Measurements from ENCODE around the gene HDAC8. TPM values are rescaled to one million over a fixed set of nuclear protein-coding genes. Genes with fewer than 3 reads are reported as not detected.
"Not testable (repeated sequence)": the region's sequence is repeated elsewhere in the genome, so short reads cannot be mapped to it uniquely, and the experiment has no call there.

HDAC8 gene
- total RNA-seq, 1 experiment from 2014 or later = 45.2 TPM

GRCh38 chrX:72461288-72461687 is 111.4 kb downstream of the HDAC8 start:
- no peak for DNase-seq
- Histone ChIP-seq H3K4me3 (no peak overlapping the region), H3K9me3 (replicated peaks) (no peaks in the 10 kb centered on the region), H3K4me1 (no peaks in the 10 kb centered on the region), H3K27me3 (no peaks in the 10 kb centered on the region), H3K36me3 (peaks cover 2% of the 10 kb centered on the region), H3K27ac (no peak overlapping the region)

- H3K36me3 ChIP-seq = peaks cover 2% of the 10 kb centered on the region
- H3K4me3 ChIP-seq = no peak overlapping the region
- no peaks in the 10 kb centered on the region for H3K27me3 ChIP-seq
- H3K27ac ChIP-seq = no peak overlapping the region
- H3K9me3 ChIP-seq (replicated peaks) = no peaks in the 10 kb centered on the region
- H3K4me1 ChIP-seq = no peaks in the 10 kb centered on the region
- DNase-seq = no peak
Observed at GRCh38 chrX:72460715-72461114, 111.9 kb downstream of the HDAC8 start.

- not testable (repeated sequence) for H3K36me3 ChIP-seq; H3K27ac ChIP-seq; DNase-seq; H3K27me3 ChIP-seq; H3K4me1 ChIP-seq; H3K9me3 ChIP-seq (replicated peaks); H3K4me3 ChIP-seq
Observed at GRCh38 chrX:72449034-72449433, 123.6 kb downstream of the HDAC8 start.

GRCh38 chrX:72440764-72441163 is 131.9 kb downstream of the HDAC8 start:
- H3K36me3 ChIP-seq; H3K4me3 ChIP-seq; DNase-seq; H3K27ac ChIP-seq; H3K27me3 ChIP-seq; H3K9me3 ChIP-seq (replicated peaks); H3K4me1 ChIP-seq: not testable (repeated sequence)

- no peak for DNase-seq
- H3K27ac ChIP-seq = no peak overlapping the region
- no peaks in the 10 kb centered on the region for H3K27me3 ChIP-seq
- no peaks in the 10 kb centered on the region for H3K9me3 ChIP-seq (replicated peaks)
- no peaks in the 10 kb centered on the region for H3K4me1 ChIP-seq
- peaks cover 7% of the 10 kb centered on the region; the same call in 1 of the 2 replicates for H3K36me3 ChIP-seq
- H3K4me3 ChIP-seq = no peak overlapping the region
Observed at GRCh38 chrX:72436010-72436409, 136.6 kb downstream of the HDAC8 start.

GRCh38 chrX:72430405-72430968 is 142.2 kb downstream of the HDAC8 start:
- DNase-seq = no peak
- H3K4me3 ChIP-seq = no peak overlapping the region
- peaks cover 5% of the 10 kb centered on the region; the same call in 1 of the 2 replicates for H3K36me3 ChIP-seq
- H3K9me3 ChIP-seq (replicated peaks) = no peaks in the 10 kb centered on the region
- H3K4me1 ChIP-seq = no peaks in the 10 kb centered on the region
- no peak overlapping the region for H3K27ac ChIP-seq
- H3K27me3 ChIP-seq = no peaks in the 10 kb centered on the region

- H3K9me3 ChIP-seq (replicated peaks) = no peaks in the 10 kb centered on the region; the same call in 1 of the 2 replicates
- no peaks in the 10 kb centered on the region for H3K36me3 ChIP-seq
- no peak for DNase-seq
- no peak overlapping the region for H3K4me3 ChIP-seq
- H3K27me3 ChIP-seq = no peaks in the 10 kb centered on the region
- no peaks in the 10 kb centered on the region for H3K4me1 ChIP-seq
- H3K27ac ChIP-seq = no peak overlapping the region
Observed at GRCh38 chrX:72421797-72422196, 150.8 kb downstream of the HDAC8 start.

- H3K27me3 ChIP-seq = no peaks in the 10 kb centered on the region
- no peak for DNase-seq
Observed at GRCh38 chrX:72409993-72410392, 162.7 kb downstream of the HDAC8 start.

GRCh38 chrX:72408885-72409284 is 163.8 kb downstream of the HDAC8 start:
- Histone ChIP-seq H3K27me3 (no peaks in the 10 kb centered on the region), H3K36me3 (no peaks in the 10 kb centered on the region), H3K4me3 (no peak overlapping the region), H3K4me1 (no peaks in the 10 kb centered on the region), H3K9me3 (replicated peaks) (no peaks in the 10 kb centered on the region), H3K27ac (no peak overlapping the region)
- no peak for DNase-seq

More at GRCh38 chrX:72409993-72410392, 162.7 kb downstream of the HDAC8 start:
- no peak overlapping the region for H3K4me3 ChIP-seq
- H3K9me3 ChIP-seq (replicated peaks) = no peaks in the 10 kb centered on the region
- no peaks in the 10 kb centered on the region for H3K36me3 ChIP-seq
- no peak overlapping the region for H3K27ac ChIP-seq
- no peaks in the 10 kb centered on the region for H3K4me1 ChIP-seq

GRCh38 chrX:72405136-72405535 is 167.5 kb downstream of the HDAC8 start:
- H3K4me1 ChIP-seq; H3K36me3 ChIP-seq; H3K27me3 ChIP-seq; H3K9me3 ChIP-seq (replicated peaks); DNase-seq; H3K4me3 ChIP-seq; H3K27ac ChIP-seq: not testable (repeated sequence)

- no peak overlapping the region for H3K27ac ChIP-seq
- H3K4me3 ChIP-seq = no peak overlapping the region
- DNase-seq = no peak
- no peaks in the 10 kb centered on the region for H3K36me3 ChIP-seq
- no peaks in the 10 kb centered on the region for H3K27me3 ChIP-seq
- H3K4me1 ChIP-seq = no peaks in the 10 kb centered on the region
- no peaks in the 10 kb centered on the region for H3K9me3 ChIP-seq (replicated peaks)
Observed at GRCh38 chrX:72402614-72403013, 170.0 kb downstream of the HDAC8 start.

GRCh38 chrX:72399816-72400215 is 172.8 kb downstream of the HDAC8 start:
- Histone ChIP-seq H3K4me1 (peaks cover 19% of the 10 kb centered on the region), H3K36me3 (no peaks in the 10 kb centered on the region), H3K27me3 (no peaks in the 10 kb centered on the region), H3K27ac (no peak overlapping the region), H3K4me3 (no peak overlapping the region), H3K9me3 (replicated peaks) (no peaks in the 10 kb centered on the region)
- no peak for DNase-seq

GRCh38 chrX:72396117-72396516 is 176.5 kb downstream of the HDAC8 start:
- no peaks in the 10 kb centered on the region for H3K27me3 ChIP-seq
- H3K4me3 ChIP-seq = no peak overlapping the region; the same call in 1 of the 2 replicates
- H3K36me3 ChIP-seq = no peaks in the 10 kb centered on the region
- H3K4me1 ChIP-seq = peaks cover 41% of the 10 kb centered on the region
- peak overlapping the region; percentile 89 for H3K27ac ChIP-seq
- no peaks in the 10 kb centered on the region for H3K9me3 ChIP-seq (replicated peaks)
- DNase-seq = peak in 1 of 2 experiments; percentile 14

- peak; percentile 43 to 73 for DNase-seq
- peak overlapping the region; percentile 89 for H3K27ac ChIP-seq
- no peaks in the 10 kb centered on the region for H3K36me3 ChIP-seq
- H3K9me3 ChIP-seq (replicated peaks) = no peaks in the 10 kb centered on the region
- H3K4me3 ChIP-seq = peak overlapping the region; percentile 19
- H3K27me3 ChIP-seq = no peaks in the 10 kb centered on the region
- peaks cover 41% of the 10 kb centered on the region for H3K4me1 ChIP-seq
Observed at GRCh38 chrX:72395237-72395636, 177.4 kb downstream of the HDAC8 start.

- peaks cover 41% of the 10 kb centered on the region for H3K4me1 ChIP-seq
- no peaks in the 10 kb centered on the region for H3K9me3 ChIP-seq (replicated peaks)
- H3K36me3 ChIP-seq = no peaks in the 10 kb centered on the region
- peak overlapping the region; percentile 89 for H3K27ac ChIP-seq
- DNase-seq = peak in 1 of 2 experiments; percentile 97
- peak overlapping the region; percentile 27 for H3K4me3 ChIP-seq
- no peaks in the 10 kb centered on the region for H3K27me3 ChIP-seq
Observed at GRCh38 chrX:72394518-72395170, 178.0 kb downstream of the HDAC8 start.
